Chondrocyte (in vitro differentiated cells): ENCODE measurements around the gene PPP1R2C. TPM values are rescaled to one million over a fixed set of nuclear protein-coding genes. Genes with fewer than 3 reads are reported as not detected.

Experiments used
- DNase-seq: peaks from one replicate; pipeline ENCODE4 v3.0.0; 2021; ENCODE audit warnings: mixed read lengths, low spot score
- H3K27ac Mint-ChIP-seq: one replicate; pipeline ENCODE4 v1.8.0; 2021; ENCODE audit warnings: mild to moderate bottlenecking, moderate library complexity, mixed read lengths; ENCODE audit not compliant: unreplicated experiment
- H3K27me3 Mint-ChIP-seq: 2 replicates; pipeline ENCODE4 v1.8.0; 2021; ENCODE audit warnings: low read depth, mixed read lengths
- H3K36me3 Mint-ChIP-seq: 2 replicates; pipeline ENCODE4 v1.8.0; 2021; ENCODE audit warnings: low read depth, mixed read lengths
- H3K4me1 Mint-ChIP-seq: 2 replicates; pipeline ENCODE4 v1.8.0; 2021; ENCODE audit warnings: low read depth, mild to moderate bottlenecking, mixed read lengths
- H3K4me3 Mint-ChIP-seq: one replicate; pipeline ENCODE4 v1.8.0; 2021; ENCODE audit warnings: mild to moderate bottlenecking, moderate library complexity, mixed read lengths; ENCODE audit not compliant: unreplicated experiment
- H3K9me3 Mint-ChIP-seq: 2 replicates; pipeline ENCODE4 v1.8.0; 2021; ENCODE audit warnings: low read depth, mixed read lengths
- CTCF ChIP-seq: fragments of 200-600 bp; sonication (generic); IDR thresholded peaks from 2 replicates; pipeline ENCODE4 v1.5.0; 2021; ENCODE audit warnings: antibody characterized with exemption, mild to moderate bottlenecking, moderate library complexity
- total RNA-seq: library from RNA; stranded (reverse); gene quantifications from 3 replicates; pipeline ENCODE4 v1.2.1, GENCODE V29; 2021

PPP1R2C gene
- total RNA-seq, 1 donor from 2014 or later: not detected

GRCh38 chrX:42739741-42740140 is 38.2 kb downstream of the PPP1R2C start:
- no peaks in the 10 kb centered on the region for H3K27me3 Mint-ChIP-seq
- H3K9me3 Mint-ChIP-seq: peaks cover 11% of the 10 kb centered on the region
- no peak overlapping the region for H3K27ac Mint-ChIP-seq

GRCh38 chrX:42739258-42739657 is 38.7 kb downstream of the PPP1R2C start:
- H3K27me3 Mint-ChIP-seq: no peaks in the 10 kb centered on the region
- no peak overlapping the region for H3K27ac Mint-ChIP-seq
- DNase-seq: no peak
- no peaks in the 10 kb centered on the region for H3K36me3 Mint-ChIP-seq
- TF ChIP-seq CTCF: no peak
- peaks cover 11% of the 10 kb centered on the region for H3K9me3 Mint-ChIP-seq
- no peaks in the 10 kb centered on the region for H3K4me1 Mint-ChIP-seq
- H3K4me3 Mint-ChIP-seq: no peak overlapping the region

More at GRCh38 chrX:42739741-42740140, 38.2 kb downstream of the PPP1R2C start:
- Mint-ChIP-seq H3K4me1 (no peaks in the 10 kb centered on the region), H3K4me3 (no peak overlapping the region), H3K36me3 (no peaks in the 10 kb centered on the region)
- TF ChIP-seq CTCF: no peak
- no peak for DNase-seq

GRCh38 chrX:42738552-42738951 is 39.4 kb downstream of the PPP1R2C start:
- H3K27ac Mint-ChIP-seq: no peak overlapping the region
- TF ChIP-seq CTCF: no peak
- H3K4me1 Mint-ChIP-seq: no peaks in the 10 kb centered on the region
- no peaks in the 10 kb centered on the region for H3K36me3 Mint-ChIP-seq
- DNase-seq: no peak
- H3K27me3 Mint-ChIP-seq: no peaks in the 10 kb centered on the region
- peaks cover 7% of the 10 kb centered on the region for H3K9me3 Mint-ChIP-seq
- H3K4me3 Mint-ChIP-seq: no peak overlapping the region

GRCh38 chrX:42735250-42735649 is 42.7 kb downstream of the PPP1R2C start:
- H3K4me3 Mint-ChIP-seq: no peak overlapping the region
- H3K9me3 Mint-ChIP-seq: peaks cover 2% of the 10 kb centered on the region
- no peak for TF ChIP-seq CTCF
- H3K27me3 Mint-ChIP-seq: no peaks in the 10 kb centered on the region
- H3K4me1 Mint-ChIP-seq: no peaks in the 10 kb centered on the region
- H3K27ac Mint-ChIP-seq: no peak overlapping the region
- DNase-seq: no peak
- H3K36me3 Mint-ChIP-seq: no peaks in the 10 kb centered on the region

- no peak for TF ChIP-seq CTCF
- no peak for DNase-seq
Observed at GRCh38 chrX:42732506-42732905, 45.5 kb downstream of the PPP1R2C start.

More at GRCh38 chrX:42732506-42732905, 45.5 kb downstream of the PPP1R2C start:
- Mint-ChIP-seq H3K36me3 (no peaks in the 10 kb centered on the region), H3K9me3 (peaks cover 12% of the 10 kb centered on the region), H3K27ac (no peak overlapping the region), H3K4me1 (no peaks in the 10 kb centered on the region), H3K27me3 (peaks cover 4% of the 10 kb centered on the region), H3K4me3 (no peak overlapping the region)
